Astrocyte (in vitro differentiated cells and primary cell): Measurements from ENCODE around the gene OBSL1.

ENCODE experiments used
- EZH2 ChIP-seq: IDR thresholded peaks from 2 replicates; pipeline ENCODE4 v1.6.1; 2012; ENCODE audit warnings: mild to moderate bottlenecking, low read length, inconsistent platforms; ENCODE audit not compliant: insufficient read depth
- TF ChIP-seq, protein P1 (sequence below): IDR thresholded peaks from 2 replicates; pipeline ENCODE4 v1.5.1; 2011; ENCODE audit warnings: low read depth, mild to moderate bottlenecking, inconsistent platforms, low read length, moderate library complexity; ENCODE audit not compliant: insufficient read depth

DNA sequence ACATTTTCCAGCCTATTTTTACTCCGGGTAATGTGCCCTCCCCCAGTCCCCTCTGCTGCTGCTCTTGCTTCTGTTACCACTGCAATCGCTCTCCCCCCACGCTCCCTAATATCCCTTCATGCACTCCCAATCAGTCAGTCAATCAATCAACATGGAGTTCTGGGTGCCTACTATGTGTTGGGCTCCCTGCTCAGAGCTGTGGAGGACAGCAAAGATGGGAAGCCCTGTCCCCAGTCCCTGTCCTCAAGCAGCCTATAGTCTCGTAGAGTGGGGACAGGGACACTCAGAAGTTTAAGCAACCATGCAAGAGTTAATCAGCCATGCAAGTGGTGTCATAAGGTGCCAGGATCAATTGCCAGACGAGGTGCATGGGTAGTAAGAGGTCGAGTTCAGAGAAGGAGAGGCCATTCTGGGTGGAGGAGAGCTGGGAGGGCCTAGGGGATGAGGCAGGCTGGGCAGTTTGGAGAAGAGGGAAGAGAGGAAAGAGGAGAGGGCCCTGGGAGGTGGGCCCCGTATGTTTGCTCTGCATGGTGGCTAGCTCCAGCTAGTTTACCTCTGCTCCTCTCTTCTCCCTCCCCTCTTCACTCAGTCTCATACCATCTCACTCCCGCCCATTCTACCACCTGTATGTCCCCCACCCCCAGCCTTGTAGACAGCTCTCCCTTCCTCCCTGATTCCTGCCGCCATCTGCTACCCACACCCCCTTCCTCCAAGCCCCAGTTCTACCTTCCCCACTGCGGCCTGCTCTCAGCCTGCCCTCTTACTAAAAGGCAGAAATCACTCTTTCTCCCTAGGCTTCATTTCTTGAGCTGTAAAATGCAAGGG is 53.2 kb downstream of the OBSL1 start:
- TF ChIP-seq, protein P1, sequence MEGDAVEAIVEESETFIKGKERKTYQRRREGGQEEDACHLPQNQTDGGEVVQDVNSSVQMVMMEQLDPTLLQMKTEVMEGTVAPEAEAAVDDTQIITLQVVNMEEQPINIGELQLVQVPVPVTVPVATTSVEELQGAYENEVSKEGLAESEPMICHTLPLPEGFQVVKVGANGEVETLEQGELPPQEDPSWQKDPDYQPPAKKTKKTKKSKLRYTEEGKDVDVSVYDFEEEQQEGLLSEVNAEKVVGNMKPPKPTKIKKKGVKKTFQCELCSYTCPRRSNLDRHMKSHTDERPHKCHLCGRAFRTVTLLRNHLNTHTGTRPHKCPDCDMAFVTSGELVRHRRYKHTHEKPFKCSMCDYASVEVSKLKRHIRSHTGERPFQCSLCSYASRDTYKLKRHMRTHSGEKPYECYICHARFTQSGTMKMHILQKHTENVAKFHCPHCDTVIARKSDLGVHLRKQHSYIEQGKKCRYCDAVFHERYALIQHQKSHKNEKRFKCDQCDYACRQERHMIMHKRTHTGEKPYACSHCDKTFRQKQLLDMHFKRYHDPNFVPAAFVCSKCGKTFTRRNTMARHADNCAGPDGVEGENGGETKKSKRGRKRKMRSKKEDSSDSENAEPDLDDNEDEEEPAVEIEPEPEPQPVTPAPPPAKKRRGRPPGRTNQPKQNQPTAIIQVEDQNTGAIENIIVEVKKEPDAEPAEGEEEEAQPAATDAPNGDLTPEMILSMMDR: no peak
- no peak for TF ChIP-seq EZH2
